ENCODE results near the gene SKP2.
A peak's percentile ranks its signal among the peaks of the same experiment; 100 is the strongest.
"Not testable (repeated sequence)": the region's sequence is repeated elsewhere in the genome, so short reads cannot be mapped to it uniquely, and the experiment has no call there.

The SKP2 gene

GRCh38 chr5:36151434-36152323 lies at the start of gene SKP2, which contains the start of gene LMBRD2:
Gene SKP2 (plus strand): TSS chr5:36152111. CDS start chr5:36152263, 152 bp downstream.
Gene LMBRD2 (minus strand): TSS chr5:36151887. CDS start chr5:36143349, 8,538 bp downstream.
- Histone ChIP-seq H3K4me1 (ENCODE audit: insufficient read depth, low read length) (peaks cover 15% of the 10 kb centered on the region), H3K27ac (ENCODE audit: low read depth, low read length) (peak within 1 kb of the TSS; percentile 84), H3K4me3 (ENCODE audit: low read depth in 1 of 2, low read length in 2 of 2) (peak within 1 kb of the TSS; percentile 85 to 93), H3K9ac (ENCODE audit: low read length) (peak within 1 kb of the TSS; percentile 48), H3K36me3 (ENCODE audit: insufficient read depth, low read length) (peaks cover 13% of the 10 kb centered on the region), H3K27me3 (ENCODE audit: control insufficient read depth in 1 of 2, insufficient read depth in 2 of 2, low read length in 2 of 2) (no peaks in the 10 kb centered on the region), H3K9me3 (ENCODE audit: low read length) (no peaks in the 10 kb centered on the region)

GRCh38 chr5:36105819-36106218 lies 46.1 kb upstream of the SKP2 start:
- no peak overlapping the region for H3K9ac ChIP-seq (ENCODE audit: low read length)
- H3K4me1 ChIP-seq (ENCODE audit: insufficient read depth, low read length): no peaks in the 10 kb centered on the region
- no peak overlapping the region for H3K4me3 ChIP-seq (ENCODE audit: low read depth in 1 of 2, low read length in 2 of 2)
- H3K36me3 ChIP-seq (ENCODE audit: insufficient read depth, low read length): peaks cover 39% of the 10 kb centered on the region
- no peaks in the 10 kb centered on the region for H3K9me3 ChIP-seq (ENCODE audit: low read length)
- no peak overlapping the region for H3K27ac ChIP-seq (ENCODE audit: low read depth, low read length)
- no peaks in the 10 kb centered on the region for H3K27me3 ChIP-seq (ENCODE audit: control insufficient read depth in 1 of 2, insufficient read depth in 2 of 2, low read length in 2 of 2)

DNA sequence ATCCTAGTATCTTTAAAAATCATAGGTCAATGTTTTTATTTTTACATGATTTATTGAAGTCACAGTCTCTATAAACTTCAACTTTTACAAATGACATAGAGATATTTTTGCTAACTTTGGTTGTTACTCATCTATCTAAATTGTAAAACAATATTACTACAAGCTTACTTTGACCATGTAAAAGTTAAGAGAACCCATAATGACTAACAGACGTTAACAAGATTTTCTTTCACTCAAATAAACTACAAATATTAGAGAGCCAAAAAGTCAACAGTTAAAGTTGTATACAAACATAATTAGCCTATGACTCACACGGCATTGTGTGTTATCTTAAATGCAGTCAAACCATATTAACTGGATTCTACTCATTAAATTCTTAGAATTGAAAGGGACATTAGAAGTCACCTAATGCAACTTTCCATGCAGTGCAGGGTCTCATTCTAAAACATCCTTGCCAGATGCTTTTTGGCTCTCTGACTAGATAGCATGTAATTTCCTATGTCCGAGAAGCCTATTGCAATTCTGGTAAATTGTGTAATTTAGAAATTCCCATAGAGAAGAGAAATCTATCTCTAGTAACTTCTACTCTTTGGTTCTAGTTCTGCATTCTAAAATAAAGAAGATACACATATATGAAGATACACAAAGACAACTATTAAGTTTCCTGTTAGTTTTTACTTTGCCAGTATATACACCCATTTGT lies 43.0 kb upstream of the SKP2 start:
- no peaks in the 10 kb centered on the region for H3K9me3 ChIP-seq (ENCODE audit: low read length)
- H3K36me3 ChIP-seq (ENCODE audit: insufficient read depth, low read length): peaks cover 33% of the 10 kb centered on the region
- no peaks in the 10 kb centered on the region for H3K27me3 ChIP-seq (ENCODE audit: control insufficient read depth in 1 of 2, insufficient read depth in 2 of 2, low read length in 2 of 2)
- no peak overlapping the region for H3K4me3 ChIP-seq (ENCODE audit: low read depth in 1 of 2, low read length in 2 of 2)
- no peak overlapping the region for H3K9ac ChIP-seq (ENCODE audit: low read length)
- no peaks in the 10 kb centered on the region for H3K4me1 ChIP-seq (ENCODE audit: insufficient read depth, low read length)
- H3K27ac ChIP-seq (ENCODE audit: low read depth, low read length): no peak overlapping the region

GRCh38 chr5:36111238-36111637 lies 40.7 kb upstream of the SKP2 start:
- H3K27ac ChIP-seq (ENCODE audit: low read depth, low read length): no peak overlapping the region
- no peak overlapping the region for H3K9ac ChIP-seq (ENCODE audit: low read length)
- no peaks in the 10 kb centered on the region for H3K4me1 ChIP-seq (ENCODE audit: insufficient read depth, low read length)
- peaks cover 34% of the 10 kb centered on the region for H3K36me3 ChIP-seq (ENCODE audit: insufficient read depth, low read length)
- no peak overlapping the region for H3K4me3 ChIP-seq (ENCODE audit: low read depth in 1 of 2, low read length in 2 of 2)
- H3K9me3 ChIP-seq (ENCODE audit: low read length): no peaks in the 10 kb centered on the region
- no peaks in the 10 kb centered on the region for H3K27me3 ChIP-seq (ENCODE audit: control insufficient read depth in 1 of 2, insufficient read depth in 2 of 2, low read length in 2 of 2)

DNA sequence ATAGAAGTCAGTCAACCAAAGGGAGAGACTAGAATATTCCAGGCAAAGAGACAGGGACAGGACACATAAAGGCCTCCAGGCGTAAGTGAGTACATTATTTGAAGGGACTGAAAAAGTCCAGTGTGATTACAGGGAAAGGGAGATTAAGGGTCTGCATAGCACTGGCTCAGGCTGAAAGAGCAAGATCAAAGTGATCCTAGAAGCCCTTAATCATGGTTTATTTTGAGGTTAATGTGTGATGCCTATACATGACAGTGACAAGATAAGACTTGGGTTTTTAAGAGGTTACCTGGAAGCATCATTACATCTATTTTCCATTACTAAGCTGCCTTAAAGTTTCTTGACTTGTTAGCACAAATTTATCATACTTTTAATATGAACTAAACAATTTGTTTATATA lies 26.0 kb upstream of the SKP2 start:
- Histone ChIP-seq H3K36me3 (ENCODE audit: insufficient read depth, low read length) (peaks cover 5% of the 10 kb centered on the region), H3K4me3 (ENCODE audit: low read depth in 1 of 2, low read length in 2 of 2) (no peak overlapping the region), H3K27me3 (ENCODE audit: control insufficient read depth in 1 of 2, insufficient read depth in 2 of 2, low read length in 2 of 2) (no peaks in the 10 kb centered on the region)

GRCh38 chr5:36128795-36129194 lies 23.1 kb upstream of the SKP2 start:
- H3K36me3 ChIP-seq (ENCODE audit: insufficient read depth, low read length): no peaks in the 10 kb centered on the region
- H3K27me3 ChIP-seq (ENCODE audit: control insufficient read depth in 1 of 2, insufficient read depth in 2 of 2, low read length in 2 of 2): no peaks in the 10 kb centered on the region
- H3K9ac ChIP-seq (ENCODE audit: low read length): no peak overlapping the region
- H3K9me3 ChIP-seq (ENCODE audit: low read length): no peaks in the 10 kb centered on the region
- no peak overlapping the region for H3K4me3 ChIP-seq (ENCODE audit: low read depth in 1 of 2, low read length in 2 of 2)
- no peak overlapping the region for H3K27ac ChIP-seq (ENCODE audit: low read depth, low read length)
- H3K4me1 ChIP-seq (ENCODE audit: insufficient read depth, low read length): no peaks in the 10 kb centered on the region

More for the DNA sequence above, 26.0 kb upstream of the SKP2 start:
- no peak overlapping the region for H3K27ac ChIP-seq (ENCODE audit: low read depth, low read length)
- H3K9me3 ChIP-seq (ENCODE audit: low read length): no peaks in the 10 kb centered on the region
- H3K9ac ChIP-seq (ENCODE audit: low read length): no peak overlapping the region
- no peaks in the 10 kb centered on the region for H3K4me1 ChIP-seq (ENCODE audit: insufficient read depth, low read length)

DNA sequence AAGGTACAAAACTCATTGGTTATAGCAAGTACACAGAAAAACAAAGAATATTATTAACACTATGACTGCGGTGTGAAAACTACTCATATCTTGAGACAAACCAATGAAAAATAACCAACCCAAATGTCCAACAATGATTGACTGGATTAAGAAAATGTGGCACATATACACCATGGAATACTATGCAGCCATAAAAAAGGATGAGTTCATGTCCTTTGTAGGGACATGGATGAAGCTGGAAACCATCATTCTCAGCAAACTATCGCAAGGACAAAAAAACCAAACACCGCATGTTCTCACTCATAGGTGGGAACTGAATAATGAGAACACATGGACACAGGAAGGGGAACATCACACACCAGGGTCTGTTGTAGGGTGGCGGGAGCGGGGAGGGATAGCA lies 22.2 kb upstream of the SKP2 start:
- H3K9ac ChIP-seq (ENCODE audit: low read length); H3K27ac ChIP-seq (ENCODE audit: low read depth, low read length); H3K9me3 ChIP-seq (ENCODE audit: low read length); H3K4me3 ChIP-seq (ENCODE audit: low read depth in 1 of 2, low read length in 2 of 2); H3K36me3 ChIP-seq (ENCODE audit: insufficient read depth, low read length); H3K4me1 ChIP-seq (ENCODE audit: insufficient read depth, low read length); H3K27me3 ChIP-seq (ENCODE audit: control insufficient read depth in 1 of 2, insufficient read depth in 2 of 2, low read length in 2 of 2): not testable (repeated sequence)

DNA sequence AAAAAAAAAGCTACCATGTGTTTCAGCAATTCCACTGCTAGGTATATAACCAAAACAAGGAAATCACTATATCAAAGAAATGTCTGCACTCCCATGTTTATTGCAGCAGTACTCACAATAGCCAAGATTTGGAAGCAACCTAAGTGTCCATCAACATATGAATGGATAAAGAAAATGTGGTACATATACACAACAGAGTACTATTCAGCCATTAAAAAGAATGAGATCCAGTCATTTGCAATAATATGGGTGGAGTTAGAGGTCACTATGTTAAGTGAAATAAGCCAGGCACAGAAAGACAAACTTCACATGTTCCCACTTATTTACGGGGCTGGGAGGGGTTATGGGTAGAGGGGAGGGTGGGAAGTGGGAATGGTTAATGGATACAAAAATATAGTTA lies 18.9 kb upstream of the SKP2 start:
- peaks cover 16% of the 10 kb centered on the region for H3K36me3 ChIP-seq (ENCODE audit: insufficient read depth, low read length)

GRCh38 chr5:36135988-36136387 lies 15.9 kb upstream of the SKP2 start:
- H3K27me3 ChIP-seq (ENCODE audit: control insufficient read depth in 1 of 2, insufficient read depth in 2 of 2, low read length in 2 of 2): no peaks in the 10 kb centered on the region
- H3K27ac ChIP-seq (ENCODE audit: low read depth, low read length): no peak overlapping the region
- H3K4me3 ChIP-seq (ENCODE audit: low read depth in 1 of 2, low read length in 2 of 2): no peak overlapping the region
- H3K4me1 ChIP-seq (ENCODE audit: insufficient read depth, low read length): no peaks in the 10 kb centered on the region
- no peaks in the 10 kb centered on the region for H3K9me3 ChIP-seq (ENCODE audit: low read length)
- H3K36me3 ChIP-seq (ENCODE audit: insufficient read depth, low read length): peaks cover 23% of the 10 kb centered on the region
- no peak overlapping the region for H3K9ac ChIP-seq (ENCODE audit: low read length)

More for the DNA sequence above, 18.9 kb upstream of the SKP2 start:
- H3K27ac ChIP-seq (ENCODE audit: low read depth, low read length); H3K9ac ChIP-seq (ENCODE audit: low read length); H3K27me3 ChIP-seq (ENCODE audit: control insufficient read depth in 1 of 2, insufficient read depth in 2 of 2, low read length in 2 of 2); H3K4me3 ChIP-seq (ENCODE audit: low read depth in 1 of 2, low read length in 2 of 2); H3K4me1 ChIP-seq (ENCODE audit: insufficient read depth, low read length); H3K9me3 ChIP-seq (ENCODE audit: low read length): not testable (repeated sequence)

GRCh38 chr5:36136581-36136980 lies 15.3 kb upstream of the SKP2 start:
- no peak overlapping the region for H3K4me3 ChIP-seq (ENCODE audit: low read depth in 1 of 2, low read length in 2 of 2)
- no peak overlapping the region for H3K9ac ChIP-seq (ENCODE audit: low read length)
- H3K27ac ChIP-seq (ENCODE audit: low read depth, low read length): no peak overlapping the region
- peaks cover 23% of the 10 kb centered on the region for H3K36me3 ChIP-seq (ENCODE audit: insufficient read depth, low read length)
- H3K27me3 ChIP-seq (ENCODE audit: control insufficient read depth in 1 of 2, insufficient read depth in 2 of 2, low read length in 2 of 2): no peaks in the 10 kb centered on the region
- no peaks in the 10 kb centered on the region for H3K4me1 ChIP-seq (ENCODE audit: insufficient read depth, low read length)
- no peaks in the 10 kb centered on the region for H3K9me3 ChIP-seq (ENCODE audit: low read length)

- Histone ChIP-seq H3K27me3 (ENCODE audit: control insufficient read depth in 1 of 2, insufficient read depth in 2 of 2, low read length in 2 of 2) (no peaks in the 10 kb centered on the region), H3K4me1 (ENCODE audit: insufficient read depth, low read length) (no peaks in the 10 kb centered on the region), H3K9ac (ENCODE audit: low read length) (no peak overlapping the region), H3K36me3 (ENCODE audit: insufficient read depth, low read length) (peaks cover 23% of the 10 kb centered on the region), H3K27ac (ENCODE audit: low read depth, low read length) (no peak overlapping the region), H3K4me3 (ENCODE audit: low read depth in 1 of 2, low read length in 2 of 2) (no peak overlapping the region), H3K9me3 (ENCODE audit: low read length) (no peaks in the 10 kb centered on the region)
Observed at GRCh38 chr5:36138900-36139683, 12.8 kb upstream of the SKP2 start.
